B cell (primary cell): ENCODE data around the gene CAMTA1.

ENCODE experiments used
- EZH2 ChIP-seq: IDR thresholded peaks from 2 replicates; pipeline ENCODE4 v1.6.1; 2012; ENCODE audit warnings: borderline replicate concordance, low read depth, mild to moderate bottlenecking, moderate library complexity, low read length; ENCODE audit not compliant: insufficient read depth, poor library complexity, severe bottlenecking
- TF ChIP-seq, protein P1 (sequence below): fragments of 200-600 bp; IDR thresholded peaks from one replicate; pipeline ENCODE4 v1.8.0; 2022; ENCODE audit warnings: antibody characterized with exemption, mild to moderate bottlenecking

DNA sequence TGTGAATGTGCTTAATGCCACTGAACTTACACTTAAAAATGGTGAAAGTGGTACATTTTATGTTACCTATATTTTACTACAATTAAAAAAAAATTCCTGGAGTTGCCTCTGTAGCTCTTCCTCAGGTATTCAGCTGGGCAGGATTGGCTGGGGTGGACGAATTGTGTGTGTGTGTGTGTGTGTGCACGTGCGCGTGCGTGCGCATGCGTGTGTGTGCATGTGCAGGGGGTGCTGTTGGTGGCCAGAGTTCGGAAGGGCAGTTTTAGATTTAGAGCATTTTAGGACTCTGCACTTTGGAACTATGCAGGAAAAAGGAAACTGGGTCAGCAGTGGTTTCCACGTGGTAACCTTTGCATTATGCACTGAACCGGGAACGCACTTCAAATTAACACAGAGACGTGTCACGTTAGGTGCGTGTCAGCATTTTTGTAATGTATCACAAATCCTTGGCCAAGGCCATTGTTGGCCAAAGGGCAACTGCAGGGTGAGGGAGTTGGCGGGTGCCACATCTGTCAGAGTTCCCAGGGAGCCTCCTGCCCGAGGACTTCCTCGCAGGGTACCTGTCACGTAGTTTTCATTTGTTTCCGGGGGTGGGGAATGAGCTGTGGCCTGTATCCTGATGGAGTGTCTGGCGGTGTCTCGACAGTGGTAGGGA is 312.8 kb downstream of the CAMTA1 start:
- TF ChIP-seq, protein P1, sequence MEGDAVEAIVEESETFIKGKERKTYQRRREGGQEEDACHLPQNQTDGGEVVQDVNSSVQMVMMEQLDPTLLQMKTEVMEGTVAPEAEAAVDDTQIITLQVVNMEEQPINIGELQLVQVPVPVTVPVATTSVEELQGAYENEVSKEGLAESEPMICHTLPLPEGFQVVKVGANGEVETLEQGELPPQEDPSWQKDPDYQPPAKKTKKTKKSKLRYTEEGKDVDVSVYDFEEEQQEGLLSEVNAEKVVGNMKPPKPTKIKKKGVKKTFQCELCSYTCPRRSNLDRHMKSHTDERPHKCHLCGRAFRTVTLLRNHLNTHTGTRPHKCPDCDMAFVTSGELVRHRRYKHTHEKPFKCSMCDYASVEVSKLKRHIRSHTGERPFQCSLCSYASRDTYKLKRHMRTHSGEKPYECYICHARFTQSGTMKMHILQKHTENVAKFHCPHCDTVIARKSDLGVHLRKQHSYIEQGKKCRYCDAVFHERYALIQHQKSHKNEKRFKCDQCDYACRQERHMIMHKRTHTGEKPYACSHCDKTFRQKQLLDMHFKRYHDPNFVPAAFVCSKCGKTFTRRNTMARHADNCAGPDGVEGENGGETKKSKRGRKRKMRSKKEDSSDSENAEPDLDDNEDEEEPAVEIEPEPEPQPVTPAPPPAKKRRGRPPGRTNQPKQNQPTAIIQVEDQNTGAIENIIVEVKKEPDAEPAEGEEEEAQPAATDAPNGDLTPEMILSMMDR, result no peak
- no peak for TF ChIP-seq EZH2
